ENCODE measurements around the gene EXTL1. TPM values are rescaled to one million over a fixed set of nuclear protein-coding genes. Genes with fewer than 3 reads are reported as not detected.

Gene EXTL1
- total RNA-seq, 2 donors from 2014 or later = 1.6 TPM; not detected in 1

- H3K27me3 ChIP-seq (replicated peaks; ENCODE audit: insufficient read depth) = no peaks in the 10 kb centered on the region
- H3K4me3 ChIP-seq = no peak overlapping the region
- ATAC-seq (ENCODE audit: insufficient number of reproducible peaks, low FRiP score, low read depth) = no peak
- no peak overlapping the region for H3K27ac ChIP-seq
- no peaks in the 10 kb centered on the region for H3K36me3 ChIP-seq
- no peaks in the 10 kb centered on the region for H3K9me3 ChIP-seq
- peaks cover 0 to 5% of the 10 kb centered on the region in 2 donors for H3K4me1 ChIP-seq (ENCODE audit: control insufficient read depth in 1 of 2, low read depth in 2 of 2)
- TF ChIP-seq, protein P1, sequence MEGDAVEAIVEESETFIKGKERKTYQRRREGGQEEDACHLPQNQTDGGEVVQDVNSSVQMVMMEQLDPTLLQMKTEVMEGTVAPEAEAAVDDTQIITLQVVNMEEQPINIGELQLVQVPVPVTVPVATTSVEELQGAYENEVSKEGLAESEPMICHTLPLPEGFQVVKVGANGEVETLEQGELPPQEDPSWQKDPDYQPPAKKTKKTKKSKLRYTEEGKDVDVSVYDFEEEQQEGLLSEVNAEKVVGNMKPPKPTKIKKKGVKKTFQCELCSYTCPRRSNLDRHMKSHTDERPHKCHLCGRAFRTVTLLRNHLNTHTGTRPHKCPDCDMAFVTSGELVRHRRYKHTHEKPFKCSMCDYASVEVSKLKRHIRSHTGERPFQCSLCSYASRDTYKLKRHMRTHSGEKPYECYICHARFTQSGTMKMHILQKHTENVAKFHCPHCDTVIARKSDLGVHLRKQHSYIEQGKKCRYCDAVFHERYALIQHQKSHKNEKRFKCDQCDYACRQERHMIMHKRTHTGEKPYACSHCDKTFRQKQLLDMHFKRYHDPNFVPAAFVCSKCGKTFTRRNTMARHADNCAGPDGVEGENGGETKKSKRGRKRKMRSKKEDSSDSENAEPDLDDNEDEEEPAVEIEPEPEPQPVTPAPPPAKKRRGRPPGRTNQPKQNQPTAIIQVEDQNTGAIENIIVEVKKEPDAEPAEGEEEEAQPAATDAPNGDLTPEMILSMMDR (IDR thresholded peaks at IDR 0.05) = no peak
- DNase-seq (ENCODE audit: low spot score) = no peak
These were observed 18.3 kb upstream of the EXTL1 start for GRCh38 chr1:26003262-26003661.

- TF ChIP-seq, protein P1 (IDR thresholded peaks at IDR 0.05) = no peak
- no peak overlapping the region for H3K27ac ChIP-seq
- no peak for DNase-seq (ENCODE audit: low spot score)
These were observed 17.8 kb upstream of the EXTL1 start for GRCh38 chr1:26003756-26004155.

DNA sequence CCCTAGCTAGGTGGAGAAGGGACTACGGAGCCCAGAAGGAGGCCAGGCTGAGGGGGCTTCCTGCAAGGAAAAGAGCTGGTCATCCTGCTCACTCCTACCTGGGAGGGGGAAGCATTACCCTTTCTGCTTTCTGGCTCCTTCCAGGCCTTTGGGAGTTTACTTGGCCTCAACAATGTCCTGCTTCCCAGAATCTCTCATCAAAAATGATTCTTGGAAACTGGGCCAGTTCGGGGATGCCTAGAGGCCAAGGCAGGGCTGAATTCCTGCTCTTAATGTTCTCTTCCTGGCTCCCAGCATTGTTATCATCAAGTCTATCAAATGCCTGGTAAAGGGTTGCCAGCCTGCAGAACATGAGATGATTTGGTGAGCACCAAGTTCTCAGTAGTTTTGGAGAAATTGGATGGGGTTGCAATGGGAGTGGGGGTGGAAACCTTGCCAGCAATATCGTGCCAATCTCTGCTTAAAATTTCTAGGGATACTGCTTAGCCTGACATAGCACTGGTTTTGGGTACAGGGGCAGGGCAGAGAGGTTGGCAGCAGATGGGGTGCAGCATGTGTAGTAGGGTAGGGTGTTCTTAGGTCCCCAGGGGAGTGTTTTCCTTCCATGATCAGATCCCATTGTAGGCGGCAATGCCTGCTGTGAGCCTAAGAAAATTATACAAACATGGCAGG lies 16.0 kb upstream of the EXTL1 start:
- TF ChIP-seq, protein P1 (IDR thresholded peaks at IDR 0.05) = no peak
- no peak overlapping the region for H3K4me3 ChIP-seq
- H3K27me3 ChIP-seq (replicated peaks; ENCODE audit: insufficient read depth) = no peaks in the 10 kb centered on the region
- no peak for DNase-seq (ENCODE audit: low spot score)
- no peak overlapping the region for H3K27ac ChIP-seq
- no peaks in the 10 kb centered on the region for H3K9me3 ChIP-seq
- H3K4me1 ChIP-seq (ENCODE audit: control insufficient read depth in 1 of 2, low read depth in 2 of 2) = no peaks in the 10 kb centered on the region
- no peaks in the 10 kb centered on the region for H3K36me3 ChIP-seq
- no peak for ATAC-seq (ENCODE audit: insufficient number of reproducible peaks, low FRiP score, low read depth)

More at GRCh38 chr1:26003756-26004155, 17.8 kb upstream of the EXTL1 start:
- peaks cover 0 to under 1% of the 10 kb centered on the region in 2 donors for H3K4me1 ChIP-seq (ENCODE audit: control insufficient read depth in 1 of 2, low read depth in 2 of 2)
- H3K4me3 ChIP-seq = no peak overlapping the region
- no peaks in the 10 kb centered on the region for H3K27me3 ChIP-seq (replicated peaks; ENCODE audit: insufficient read depth)
- no peaks in the 10 kb centered on the region for H3K9me3 ChIP-seq
- no peak for ATAC-seq (ENCODE audit: insufficient number of reproducible peaks, low FRiP score, low read depth)
- H3K36me3 ChIP-seq = no peaks in the 10 kb centered on the region

DNA sequence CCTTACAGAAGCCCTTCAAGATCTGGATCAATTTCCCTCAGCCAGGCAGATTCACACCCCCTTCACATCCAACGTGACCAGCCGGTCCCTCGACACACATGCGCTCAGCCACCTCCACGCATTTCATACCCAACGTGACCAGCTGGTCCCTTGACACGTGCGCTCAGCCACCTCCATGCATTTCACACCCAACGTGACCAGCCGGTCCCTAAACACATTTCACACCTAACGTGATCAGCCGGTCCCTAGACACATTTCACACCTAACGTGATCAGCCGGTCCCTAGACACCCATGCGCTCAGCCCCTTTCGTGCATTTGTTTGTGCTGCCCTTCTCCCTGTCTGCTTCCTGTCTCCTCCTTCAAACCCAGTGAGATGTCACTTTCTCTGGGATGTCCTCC lies 14.9 kb upstream of the EXTL1 start:
- DNase-seq (ENCODE audit: low spot score) = no peak

DNA sequence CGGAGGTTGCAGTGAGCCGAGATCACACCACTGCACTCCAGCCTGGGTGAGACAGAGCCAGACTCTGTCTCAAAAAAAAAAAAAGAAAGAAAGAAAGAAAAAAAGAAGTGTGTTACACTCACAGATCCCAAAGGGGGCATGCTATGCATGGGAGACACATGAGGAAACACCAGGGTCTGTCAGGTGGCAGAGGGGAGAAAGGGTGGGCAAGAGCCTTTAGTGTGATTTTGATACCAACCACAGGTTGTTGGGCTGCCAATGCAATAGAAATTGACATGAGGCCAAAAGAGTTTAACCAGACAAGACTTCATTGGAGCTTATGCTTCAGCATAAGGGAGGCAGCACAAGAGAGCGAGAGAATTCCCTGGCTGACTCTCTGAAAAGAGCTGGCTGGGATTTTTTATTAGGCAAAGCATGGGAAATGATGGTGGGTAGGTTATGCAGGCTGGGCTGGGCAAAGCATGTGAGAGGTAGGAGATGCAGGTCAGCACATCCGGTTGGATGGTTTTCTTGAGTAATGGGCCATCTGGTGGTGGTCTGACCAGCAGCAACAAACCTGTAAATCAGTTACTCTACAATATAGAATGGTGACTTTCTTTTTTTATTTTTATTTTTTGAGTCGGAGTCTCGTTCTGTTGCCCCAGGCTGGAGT lies 11.7 kb upstream of the EXTL1 start:
- Histone ChIP-seq H3K27me3 (replicated peaks; ENCODE audit: insufficient read depth) (no peaks in the 10 kb centered on the region), H3K4me3 (no peak overlapping the region), H3K27ac (no peak overlapping the region), H3K4me1 (ENCODE audit: control insufficient read depth in 1 of 2, low read depth in 2 of 2) (no peaks in the 10 kb centered on the region), H3K9me3 (no peaks in the 10 kb centered on the region), H3K36me3 (no peaks in the 10 kb centered on the region)
- TF ChIP-seq, protein P1 (IDR thresholded peaks at IDR 0.05) = no peak
- no peak for DNase-seq (ENCODE audit: low spot score)
- ATAC-seq (ENCODE audit: insufficient number of reproducible peaks, low FRiP score, low read depth) = no peak

More for the DNA sequence above, 14.9 kb upstream of the EXTL1 start:
- Histone ChIP-seq H3K27me3 (replicated peaks; ENCODE audit: insufficient read depth) (no peaks in the 10 kb centered on the region), H3K27ac (no peak overlapping the region), H3K36me3 (no peaks in the 10 kb centered on the region), H3K4me3 (no peak overlapping the region), H3K9me3 (no peaks in the 10 kb centered on the region), H3K4me1 (ENCODE audit: control insufficient read depth in 1 of 2, low read depth in 2 of 2) (no peaks in the 10 kb centered on the region)
- TF ChIP-seq, protein P1 (IDR thresholded peaks at IDR 0.05) = no peak
- ATAC-seq (ENCODE audit: insufficient number of reproducible peaks, low FRiP score, low read depth) = no peak
